Putamen (tissue), 1 donor: ENCODE data around the gene DAB2IP.
"Not testable (repeated sequence)": the region's sequence is repeated elsewhere in the genome, so short reads cannot be mapped to it uniquely, and the experiment has no call there.

ENCODE experiments used
- DNase-seq: peaks from one replicate; pipeline ENCODE4 v3.0.0-alpha.2; 2016; ENCODE audit warnings: low spot score

DAB2IP gene

DNA sequence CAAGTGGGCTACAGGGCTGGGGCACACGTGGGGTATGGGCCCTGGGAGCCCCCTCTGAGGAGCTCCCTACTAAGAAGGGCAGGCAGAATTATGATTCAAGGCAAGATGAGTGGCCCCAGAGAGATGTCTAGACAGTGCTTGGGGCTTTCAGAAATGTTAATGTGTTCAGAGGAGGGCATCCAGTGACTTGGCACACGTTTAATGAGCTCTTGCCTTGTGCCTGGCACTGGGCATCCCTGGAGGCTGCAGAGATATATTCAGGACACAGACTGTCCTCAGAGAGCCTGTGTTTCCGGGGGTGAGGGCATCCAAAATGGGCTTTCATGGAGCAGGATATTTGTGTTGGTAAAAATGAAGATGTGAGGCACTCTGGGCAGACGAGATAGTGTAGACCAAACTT, 25.4 kb upstream of the DAB2IP start:
- DNase-seq, result peak; percentile 34

DNA sequence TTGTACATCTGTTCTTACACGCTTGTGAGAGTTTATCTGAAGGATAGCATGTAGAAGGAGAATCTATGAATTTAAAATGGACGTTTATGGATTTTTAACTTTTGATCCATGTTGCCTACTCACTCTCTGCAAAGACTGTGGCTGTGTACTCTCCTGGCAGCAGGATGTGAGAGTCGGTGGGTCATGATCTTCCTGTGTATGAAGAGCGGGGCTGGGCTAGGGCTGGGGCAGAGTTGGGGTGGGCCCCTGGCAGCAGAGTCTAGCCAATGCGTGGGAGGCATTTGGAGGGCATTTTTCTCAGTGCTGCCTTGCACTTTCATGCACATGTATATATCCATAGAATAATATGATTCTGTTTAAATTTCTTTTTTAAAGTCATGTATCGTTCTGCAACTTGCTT, 24.0 kb upstream of the DAB2IP start:
- DNase-seq, result no peak

DNA sequence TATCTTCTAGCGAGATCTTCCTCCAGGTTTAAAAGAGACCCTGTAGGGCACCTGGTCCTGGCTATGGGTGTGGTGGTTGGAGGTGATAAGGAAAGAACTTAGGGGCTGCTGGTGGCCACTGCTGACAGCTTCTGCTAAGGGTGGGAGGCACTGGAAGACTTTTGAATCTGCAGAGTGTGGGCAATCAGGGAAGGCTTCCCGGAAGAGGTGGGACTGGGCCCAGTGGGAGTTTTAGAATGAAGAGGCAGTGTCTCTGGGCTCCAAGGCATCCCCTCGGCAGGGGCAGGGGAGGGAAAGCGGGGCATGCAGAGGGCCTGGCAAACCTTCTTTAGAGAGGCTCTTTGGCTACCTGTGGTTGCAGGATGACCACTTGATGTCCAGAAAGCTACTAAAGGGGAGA, 23.0 kb upstream of the DAB2IP start:
- DNase-seq, result no peak

DNA sequence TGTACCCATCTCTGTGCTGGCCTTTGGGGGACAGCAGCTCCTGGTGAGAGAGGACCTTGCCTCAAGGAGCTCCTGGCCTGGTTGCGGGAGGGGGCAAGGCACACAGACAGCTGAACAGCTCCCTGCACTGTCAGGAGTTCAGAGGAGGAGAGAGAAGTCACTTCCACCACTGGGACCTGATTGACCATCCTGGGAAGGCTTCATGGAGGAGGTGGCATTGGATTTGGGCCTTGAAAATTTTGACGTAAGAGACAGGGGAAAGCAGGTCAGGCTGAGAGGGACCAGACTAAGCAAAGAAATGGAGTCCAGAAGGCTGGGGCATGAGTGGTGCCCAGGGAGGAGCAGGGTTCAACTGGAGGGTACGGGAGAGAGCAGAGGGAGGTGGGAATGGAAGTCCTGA, 20.3 kb upstream of the DAB2IP start:
- DNase-seq, result no peak

DNA sequence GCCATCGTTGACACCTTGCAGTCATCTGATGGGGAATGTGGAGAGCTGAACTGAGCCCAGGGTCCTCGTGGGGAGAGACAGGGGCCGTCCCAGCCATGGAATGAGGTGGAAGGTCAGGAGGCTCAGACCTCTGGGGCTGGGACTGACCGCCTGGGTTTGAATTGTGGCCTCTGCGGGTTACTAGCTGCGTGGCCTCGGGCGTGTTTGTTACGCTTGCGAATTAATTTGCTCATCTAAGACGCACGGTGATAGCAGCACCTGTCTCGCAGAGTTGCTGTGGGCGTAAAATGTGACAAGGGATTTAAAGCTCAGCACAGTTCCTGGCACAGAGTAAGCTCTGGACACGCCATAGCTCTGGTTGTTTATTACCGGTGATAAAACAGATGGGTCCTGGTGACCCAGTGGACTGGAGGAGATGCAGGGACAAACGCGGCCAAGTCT, 19.4 kb upstream of the DAB2IP start:
- DNase-seq, result no peak

DNA sequence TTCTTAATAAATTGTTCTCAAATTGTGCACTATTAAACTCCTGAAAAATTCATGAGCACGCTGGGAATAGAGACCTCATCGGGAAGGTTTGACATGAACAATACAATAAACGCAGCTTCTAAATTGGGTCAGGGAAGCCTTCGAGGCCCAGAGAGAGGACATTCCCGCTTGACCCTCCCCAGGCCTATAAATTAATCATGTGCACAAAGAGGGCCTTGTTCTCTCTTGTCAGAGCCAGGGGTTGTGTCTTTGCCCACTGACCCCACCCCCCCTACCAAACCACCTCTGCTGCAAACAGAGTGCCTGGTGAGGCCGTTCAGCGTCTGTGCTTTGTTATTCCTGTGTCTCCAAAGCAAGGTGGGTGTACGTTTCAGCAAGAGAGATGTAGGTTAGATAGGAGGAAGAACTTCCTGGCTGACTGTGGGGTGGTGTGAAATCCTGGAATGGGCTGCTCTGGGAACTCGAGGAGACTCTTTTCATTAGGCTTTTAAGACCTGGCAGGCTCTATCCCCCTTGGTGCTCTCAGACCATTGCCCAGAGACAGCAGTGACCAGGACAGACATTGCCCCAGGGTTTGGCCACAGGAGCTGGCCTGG, 18.2 kb upstream of the DAB2IP start:
- no peak for DNase-seq

DNA sequence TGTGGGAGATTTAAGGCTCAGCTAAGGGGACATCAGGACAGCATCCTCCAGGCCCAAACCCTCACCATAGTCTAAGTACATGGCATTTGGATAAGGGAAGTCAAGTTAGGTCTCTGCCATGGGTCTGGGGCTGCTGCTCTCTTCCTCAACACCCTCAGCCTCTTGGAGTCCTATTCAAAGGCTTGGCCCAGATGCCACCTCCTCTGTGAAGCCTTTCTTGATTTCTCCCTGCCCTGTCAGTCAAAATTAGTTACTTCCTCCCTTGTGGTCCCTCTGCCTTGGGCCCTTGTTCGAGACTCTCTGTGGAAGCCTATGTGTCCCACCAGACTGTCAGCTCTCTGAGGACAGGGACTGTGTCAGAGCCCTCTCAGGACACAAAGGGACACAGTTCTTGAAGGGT, 17.7 kb upstream of the DAB2IP start:
- DNase-seq, result no peak

DNA sequence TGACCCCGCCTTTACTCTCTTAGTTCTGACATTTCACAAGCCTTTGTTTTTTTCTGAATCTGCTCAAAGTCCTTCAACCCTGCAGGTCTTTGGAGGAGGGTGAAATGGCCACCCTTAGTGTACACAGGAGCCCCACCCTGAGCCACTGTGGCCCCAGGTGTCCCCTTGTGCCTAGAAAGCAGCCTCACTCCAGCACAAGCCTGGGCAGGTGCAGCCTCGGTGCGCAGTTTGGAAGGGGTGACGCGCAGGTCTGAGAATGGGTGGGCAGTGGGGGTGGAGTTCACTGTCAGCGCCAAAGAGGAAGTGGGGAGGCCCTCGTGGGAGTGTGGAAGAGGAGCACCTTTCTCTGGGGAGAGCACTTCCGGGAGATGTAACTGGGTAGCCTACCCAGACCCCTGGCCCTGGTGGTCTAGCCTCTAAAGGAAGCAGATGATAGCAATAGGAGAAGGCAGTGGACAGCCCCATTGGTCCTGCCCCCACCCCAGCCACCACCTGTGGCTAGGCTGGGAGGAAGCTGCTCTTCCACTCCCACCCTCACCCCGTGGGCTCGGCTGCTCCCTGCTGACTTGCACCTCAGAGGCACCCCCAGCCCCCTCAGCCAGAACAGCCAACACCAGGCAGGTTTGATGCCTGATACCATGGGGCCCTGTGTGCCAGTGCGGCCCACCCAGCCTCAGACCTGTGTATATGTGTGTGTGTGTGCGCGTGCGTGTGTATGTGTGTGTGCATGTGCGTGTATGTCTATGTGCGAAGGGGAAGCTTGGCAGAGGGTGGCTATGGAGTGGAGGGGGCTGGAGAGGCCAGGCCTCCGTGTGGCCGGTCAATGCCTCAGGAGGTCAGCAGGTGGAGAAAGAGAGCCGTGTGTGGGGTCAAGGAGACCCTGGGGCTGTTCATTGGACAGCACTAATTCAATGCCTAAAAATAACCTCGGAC, 16.8 kb upstream of the DAB2IP start:
- DNase-seq, result no peak

DNA sequence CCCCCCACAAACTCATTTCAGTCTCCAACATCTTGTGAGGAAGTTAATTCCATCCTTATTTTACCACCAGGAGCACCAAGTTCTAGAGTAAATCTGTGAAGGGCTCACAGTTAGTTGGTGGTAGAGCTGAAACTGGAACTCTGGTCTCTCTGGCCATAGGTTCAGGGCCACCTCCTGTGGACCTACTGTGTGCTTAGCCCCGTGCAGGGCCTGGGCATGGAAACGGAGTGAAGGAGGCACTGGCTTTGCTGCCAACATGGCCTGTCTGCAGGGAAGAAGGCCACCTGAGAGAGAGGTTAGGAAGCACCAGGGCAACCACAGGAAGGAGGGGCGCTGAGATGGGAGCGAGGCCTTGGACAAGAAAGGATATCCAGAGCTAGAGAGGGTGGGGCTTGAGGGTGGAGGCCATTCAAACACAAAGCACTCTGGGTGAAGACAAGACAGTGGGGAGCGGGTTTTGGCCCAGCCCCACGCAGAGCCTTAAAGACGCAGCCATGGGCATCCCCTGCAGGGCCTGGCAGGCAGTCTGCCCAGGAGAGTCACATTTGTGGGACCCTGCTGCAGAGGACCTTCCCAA, 16.0 kb upstream of the DAB2IP start:
- DNase-seq, result no peak

DNA sequence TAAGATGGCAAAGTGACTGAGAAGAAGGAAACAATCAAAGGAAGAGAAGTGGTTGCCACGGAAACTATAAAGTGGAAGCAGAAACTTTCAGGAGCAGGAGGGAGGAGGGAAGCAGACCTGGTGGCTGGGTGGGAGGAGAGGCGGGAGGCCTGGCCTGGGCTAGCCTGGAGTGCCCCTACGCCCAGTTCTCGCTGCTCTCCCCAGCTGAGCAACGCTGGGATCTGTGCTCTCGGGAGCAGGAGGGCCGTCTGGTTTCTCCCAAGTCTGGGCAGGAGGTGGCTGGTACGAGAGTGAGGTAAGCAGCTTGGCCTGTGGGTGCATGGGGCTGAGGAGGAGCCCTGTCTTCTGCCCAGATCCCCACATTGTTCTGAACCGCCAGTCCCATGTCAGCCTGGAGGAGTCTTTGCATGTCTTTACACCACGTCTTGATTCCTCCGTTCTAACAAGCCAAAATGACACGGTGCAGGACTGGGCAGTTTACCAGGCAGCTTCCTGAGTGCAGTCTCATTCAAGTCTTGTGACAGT, 15.0 kb upstream of the DAB2IP start:
- no peak for DNase-seq

DNA sequence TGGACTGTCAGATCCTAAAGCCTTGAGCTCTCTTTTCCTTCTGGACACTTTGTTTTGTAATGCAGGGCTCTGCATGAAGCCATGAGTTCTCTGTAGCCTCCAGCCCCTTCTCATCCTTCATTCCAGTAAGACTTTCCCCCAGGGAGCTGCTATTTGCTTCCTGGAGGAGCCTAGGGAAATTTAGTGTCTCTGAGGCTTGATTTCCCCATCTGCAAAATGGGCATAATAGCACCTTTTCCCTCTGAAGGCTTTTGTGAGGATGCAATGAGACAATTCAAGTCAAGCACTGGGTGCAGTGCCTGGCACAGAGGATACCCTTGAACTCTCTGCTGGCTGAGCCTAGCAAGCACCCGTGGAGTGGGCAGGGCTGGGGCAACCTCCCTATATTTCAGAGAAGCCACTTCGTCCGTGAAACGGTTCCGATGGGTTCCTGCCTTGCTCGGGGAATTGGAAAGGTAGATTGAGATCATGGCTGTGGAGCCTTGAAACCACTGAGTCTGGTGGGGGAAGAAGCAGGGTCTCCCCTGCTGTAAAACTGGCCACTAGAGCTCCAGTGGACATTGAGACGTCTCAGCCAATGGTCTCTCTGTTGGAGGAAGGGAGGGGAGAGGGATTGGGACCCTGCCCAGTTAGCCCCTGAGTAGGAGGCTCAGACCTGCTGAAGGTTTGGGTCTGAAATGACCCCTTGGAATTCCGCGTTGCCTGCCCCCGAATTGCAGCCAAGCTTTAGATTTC, 14.3 kb upstream of the DAB2IP start:
- no peak for DNase-seq

DNA sequence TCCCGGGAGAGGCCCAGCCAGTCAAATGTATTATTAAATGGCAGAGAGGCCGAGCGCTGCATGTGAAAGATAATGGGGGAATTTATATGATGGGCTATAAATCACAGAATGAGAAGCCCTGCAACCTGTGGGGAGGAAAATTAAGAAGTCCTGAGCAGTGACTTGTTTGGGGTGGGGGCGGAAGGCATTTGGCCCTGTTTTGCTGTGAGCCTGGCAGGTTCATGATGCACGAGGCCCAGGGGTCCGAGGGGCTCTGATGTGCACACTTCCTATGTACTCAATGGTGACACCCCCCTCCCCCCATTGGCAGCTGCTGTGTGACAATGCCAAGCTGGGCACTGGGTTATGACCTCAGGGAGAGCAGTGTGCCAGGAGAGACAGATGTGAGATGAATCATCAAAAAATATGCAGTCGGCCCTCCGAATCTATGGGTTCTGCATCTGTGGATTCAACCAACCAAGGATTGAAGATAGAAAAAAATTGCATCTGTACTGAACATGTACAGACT, 13.7 kb upstream of the DAB2IP start:
- DNase-seq, result peak; percentile 94

DNA sequence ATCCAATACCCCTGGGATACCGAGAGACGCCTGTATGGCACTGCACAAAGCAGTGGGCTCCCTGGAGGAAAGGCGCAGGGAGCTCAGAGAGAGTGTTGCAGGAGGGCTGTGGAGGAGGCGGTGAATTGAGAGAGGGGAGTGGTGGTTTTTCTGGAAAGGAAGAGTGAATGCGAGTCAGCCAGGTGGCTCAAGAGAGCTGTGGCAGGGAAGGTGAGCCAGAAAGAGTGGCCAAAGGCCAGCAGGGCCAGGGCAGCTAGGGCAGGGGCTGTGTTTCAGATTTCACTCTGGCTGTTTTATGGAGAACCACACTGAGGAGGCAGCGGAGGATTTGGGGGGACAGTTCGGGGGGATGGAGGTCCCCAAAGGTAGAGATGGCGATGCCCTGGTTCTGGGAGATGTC, 13.0 kb upstream of the DAB2IP start:
- no peak for DNase-seq

DNA sequence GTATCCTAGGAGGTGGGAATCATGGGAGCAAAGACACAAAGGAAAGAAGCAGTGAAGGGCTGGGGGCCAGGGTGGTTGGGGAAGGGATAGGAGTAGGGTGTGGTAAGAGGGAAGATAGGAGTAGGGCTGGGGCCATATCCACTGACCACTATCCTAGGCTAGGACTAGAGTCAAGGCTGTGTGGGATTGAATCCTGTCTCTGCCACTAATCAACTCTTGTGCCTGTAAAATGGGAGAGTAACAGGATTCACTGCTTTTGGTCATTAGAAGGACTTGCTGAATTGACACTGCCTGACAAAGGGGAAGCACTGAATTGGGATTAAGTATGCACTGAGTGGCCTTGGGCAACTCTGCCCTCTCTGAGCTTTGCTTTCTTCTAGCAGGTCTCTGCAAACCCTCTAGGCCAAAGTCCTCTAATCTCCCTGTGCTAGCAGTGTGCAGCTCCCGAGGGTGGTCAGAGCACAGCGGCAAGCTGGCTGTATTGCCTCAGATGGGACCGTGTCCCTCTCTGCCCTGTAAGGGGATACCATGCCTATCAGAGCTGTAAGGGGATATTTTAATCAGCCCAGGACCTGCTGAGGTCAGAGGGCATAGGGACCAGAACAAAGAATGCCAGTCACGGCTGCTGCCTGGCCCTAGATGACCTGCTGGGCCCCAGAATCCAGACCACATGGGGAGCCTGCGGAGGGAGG, 12.4 kb upstream of the DAB2IP start:
- DNase-seq, result no peak

DNA sequence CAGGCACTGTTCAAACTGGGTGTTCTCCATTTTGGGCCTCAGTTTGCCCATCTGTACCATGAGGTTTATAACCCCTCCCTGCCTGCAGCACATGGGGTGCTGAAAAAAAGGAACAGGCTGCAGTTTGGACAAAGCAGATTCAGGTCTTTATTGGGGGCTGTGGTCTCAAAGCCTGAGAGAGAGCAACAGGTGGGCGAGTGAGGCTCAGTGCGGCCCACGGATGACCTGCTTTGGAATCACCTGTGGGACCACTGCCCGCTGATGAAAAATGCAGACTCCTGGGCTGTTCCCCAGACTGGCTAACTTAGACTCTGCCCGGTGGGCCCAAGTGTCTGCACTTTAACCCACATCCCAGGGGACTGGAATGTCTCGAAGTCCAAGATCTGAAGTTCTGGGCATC, 11.8 kb upstream of the DAB2IP start:
- DNase-seq, result no peak

DNA sequence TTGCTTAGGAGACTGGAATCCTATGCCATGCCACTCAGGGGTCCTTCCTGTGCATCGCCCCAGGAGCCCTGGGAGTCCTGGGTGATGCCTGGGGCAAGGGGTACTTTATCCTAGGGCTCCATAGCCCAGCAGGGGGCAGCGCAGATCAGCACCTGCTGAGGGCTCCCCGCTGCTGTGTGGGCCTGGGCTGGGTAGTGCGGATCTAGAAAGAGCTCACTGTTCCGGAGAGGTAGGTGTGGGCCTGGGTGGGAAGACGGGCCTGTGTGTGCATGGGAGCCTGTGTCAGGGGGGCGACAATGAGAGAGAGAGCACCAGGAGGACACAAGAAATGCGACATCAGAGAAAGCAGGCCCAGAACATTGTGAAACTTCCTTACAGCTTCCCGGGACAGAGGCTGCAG, 11.4 kb upstream of the DAB2IP start:
- no peak for DNase-seq

DNA sequence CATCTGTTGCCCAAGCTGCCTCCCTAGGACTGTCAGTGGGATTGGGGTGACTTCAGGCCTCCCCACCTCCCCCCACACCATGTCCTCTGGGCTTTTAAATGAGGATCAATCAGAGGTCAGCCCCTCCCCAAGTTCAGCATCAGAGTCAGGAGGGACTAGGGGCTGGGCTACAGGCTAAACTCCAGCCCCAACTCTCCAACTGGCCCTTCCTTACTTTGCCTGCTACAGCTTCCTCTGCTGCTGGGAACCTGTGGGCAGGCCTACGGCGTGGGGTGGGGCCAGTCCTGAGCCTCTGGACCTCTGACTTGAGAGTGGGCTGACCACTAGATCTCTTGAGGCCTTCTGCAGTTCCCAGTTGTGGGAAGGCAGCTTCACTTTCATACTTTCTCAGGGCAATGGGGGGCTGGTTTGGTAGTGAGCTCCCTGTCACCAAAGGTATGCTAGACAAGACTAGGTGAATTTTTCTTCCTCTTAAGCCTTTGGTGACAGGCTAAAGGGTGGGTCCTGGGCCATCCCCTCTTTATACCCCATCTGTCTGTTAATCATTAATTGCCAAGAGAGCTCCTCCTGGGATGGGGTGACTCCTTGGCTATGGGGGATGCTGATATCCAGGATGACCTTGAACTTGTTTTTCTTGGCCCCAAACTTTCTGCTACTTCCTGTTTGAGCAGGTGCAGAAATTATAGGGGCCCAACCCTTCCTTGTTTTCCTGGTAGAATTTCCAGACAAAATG, 10.8 kb upstream of the DAB2IP start:
- DNase-seq, result no peak

DNA sequence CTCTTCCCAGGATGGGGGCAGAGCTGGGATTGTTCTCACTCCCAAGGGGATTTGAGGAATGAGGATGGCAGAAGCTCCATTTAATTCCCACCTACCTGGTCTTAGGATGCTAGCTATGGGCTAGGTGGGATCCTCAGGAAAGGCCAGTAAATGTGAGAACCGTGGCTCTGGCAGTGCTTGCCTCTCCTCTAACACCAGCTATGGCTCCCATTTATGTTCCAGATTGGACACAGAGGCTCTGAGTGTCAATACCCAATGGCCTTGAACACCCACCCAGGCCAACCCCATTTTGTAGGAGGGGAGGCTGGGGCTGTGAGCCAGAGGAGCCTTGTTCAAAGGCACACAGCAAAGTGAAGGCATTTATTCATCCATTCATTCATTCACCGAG, 10.2 kb upstream of the DAB2IP start:
- no peak for DNase-seq

DNA sequence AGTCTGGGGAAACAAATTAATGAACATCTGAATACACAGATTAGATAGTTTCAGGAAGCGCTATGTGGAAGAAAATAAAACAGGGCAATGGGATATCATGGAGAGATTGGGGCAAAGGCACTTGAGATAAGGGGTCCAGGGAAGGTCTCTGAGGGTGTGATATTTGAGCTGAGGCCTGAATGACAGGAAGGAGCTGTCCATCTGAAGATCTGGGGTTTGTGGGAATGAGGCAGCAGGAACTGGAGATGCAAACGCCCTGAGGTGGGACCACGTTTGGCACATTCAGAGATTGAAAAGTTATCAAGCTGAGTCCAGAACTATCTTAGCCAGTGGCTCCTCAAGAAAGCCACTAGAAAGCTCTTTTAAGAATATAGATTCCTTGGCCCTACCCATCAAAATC, 8.7 kb upstream of the DAB2IP start:
- no peak for DNase-seq

DNA sequence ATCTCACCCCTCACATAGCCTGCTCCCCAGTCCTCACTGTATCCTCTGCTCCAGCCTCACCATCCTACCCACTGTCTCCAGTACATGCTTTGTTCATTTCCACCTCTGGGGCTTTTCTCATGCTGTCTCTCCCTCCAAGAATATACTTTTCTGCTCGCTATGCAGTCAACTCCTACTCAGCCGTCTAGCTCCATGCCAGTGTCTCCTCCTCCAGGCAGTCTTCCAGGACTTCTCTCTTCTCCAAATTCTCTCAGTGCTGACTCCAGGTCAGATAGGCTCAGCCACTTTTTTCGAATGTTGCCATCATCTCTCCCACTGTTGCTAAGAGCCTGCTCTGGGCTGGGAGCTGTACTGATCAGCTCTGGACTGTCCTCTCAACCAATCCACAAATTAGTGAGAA, 8.0 kb upstream of the DAB2IP start:
- no peak for DNase-seq

DNA sequence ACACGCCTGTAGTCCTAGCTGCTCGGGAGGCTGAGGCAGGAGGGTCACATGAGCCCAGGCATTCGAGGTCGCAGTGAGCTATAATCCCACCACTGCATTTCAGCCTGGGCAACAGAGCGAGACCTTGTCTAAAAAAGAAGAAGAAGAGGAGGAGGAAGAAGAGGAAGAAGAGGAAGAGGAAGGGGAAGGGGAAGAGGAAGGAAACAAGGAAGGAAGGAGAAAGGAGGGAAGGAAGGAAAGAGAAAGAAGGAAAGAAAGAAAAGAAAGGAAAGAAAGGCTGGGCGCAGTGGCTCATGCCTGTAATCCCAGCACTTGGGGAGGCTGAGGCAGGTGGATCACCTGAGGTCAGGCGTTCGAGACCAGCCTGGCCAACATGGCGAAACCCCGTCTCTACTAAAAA, 7.4 kb upstream of the DAB2IP start:
- DNase-seq, result not testable (repeated sequence)
